Measurements from ENCODE around the gene NUP98. TPM values are rescaled to one million over a fixed set of nuclear protein-coding genes. Genes with fewer than 3 reads are reported as not detected.
"Not testable (repeated sequence)": the region's sequence is repeated elsewhere in the genome, so short reads cannot be mapped to it uniquely, and the experiment has no call there.

NUP98 gene
- total RNA-seq, 1 experiment from 2014 or later = 114 TPM

DNA sequence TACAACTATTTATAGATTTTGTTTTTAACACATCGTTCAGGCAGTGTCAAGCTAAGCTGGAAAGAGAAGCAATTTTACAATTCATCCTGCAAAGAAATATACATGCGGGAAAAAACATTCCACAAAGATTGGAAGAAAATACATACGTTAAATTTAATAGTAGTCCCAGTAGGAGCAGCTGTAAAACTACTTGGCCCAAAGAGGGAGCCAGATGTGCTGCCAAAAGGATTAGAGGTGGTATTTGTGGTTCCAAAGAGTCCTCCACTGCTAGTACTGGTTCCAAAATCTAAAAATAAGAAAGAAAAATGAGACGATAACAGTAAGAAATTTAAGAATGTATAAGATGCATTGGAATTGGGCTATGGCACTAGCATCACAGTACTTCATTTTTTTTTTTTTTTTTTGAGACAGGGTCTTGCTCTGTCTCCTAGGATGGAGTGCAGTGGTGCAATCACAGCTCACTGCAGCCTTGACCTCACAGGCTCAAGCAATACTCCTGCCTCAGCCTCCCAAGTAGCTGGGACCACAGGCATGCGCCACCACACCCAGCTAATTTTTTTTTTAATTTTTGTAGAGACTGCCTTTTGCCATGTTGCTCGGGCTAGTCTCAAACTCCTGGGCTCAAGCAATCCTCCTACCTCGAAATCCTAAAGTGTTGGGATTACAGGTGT lies 21.5 kb downstream of the NUP98 start:
- CTCF ChIA-PET = interaction anchor here (0.7 kb wide), 1 partner anchor 76 kb away, joined by 5 read pairs; no protein-coding TSS in a partner anchor
- Mint-ChIP-seq H3K27ac (ENCODE audit: unreplicated experiment) (no peak overlapping the region), H3K36me3 (ENCODE audit: insufficient read depth, unreplicated experiment) (peaks cover 91% of the 10 kb centered on the region), H3K4me3 (ENCODE audit: low read depth, unreplicated experiment) (no peak overlapping the region), H3K27me3 (ENCODE audit: unreplicated experiment) (no peaks in the 10 kb centered on the region), H3K4me1 (ENCODE audit: low read depth, unreplicated experiment) (no peaks in the 10 kb centered on the region), H3K9me3 (ENCODE audit: low read depth, unreplicated experiment) (no peaks in the 10 kb centered on the region)
- TF ChIP-seq, protein P1, sequence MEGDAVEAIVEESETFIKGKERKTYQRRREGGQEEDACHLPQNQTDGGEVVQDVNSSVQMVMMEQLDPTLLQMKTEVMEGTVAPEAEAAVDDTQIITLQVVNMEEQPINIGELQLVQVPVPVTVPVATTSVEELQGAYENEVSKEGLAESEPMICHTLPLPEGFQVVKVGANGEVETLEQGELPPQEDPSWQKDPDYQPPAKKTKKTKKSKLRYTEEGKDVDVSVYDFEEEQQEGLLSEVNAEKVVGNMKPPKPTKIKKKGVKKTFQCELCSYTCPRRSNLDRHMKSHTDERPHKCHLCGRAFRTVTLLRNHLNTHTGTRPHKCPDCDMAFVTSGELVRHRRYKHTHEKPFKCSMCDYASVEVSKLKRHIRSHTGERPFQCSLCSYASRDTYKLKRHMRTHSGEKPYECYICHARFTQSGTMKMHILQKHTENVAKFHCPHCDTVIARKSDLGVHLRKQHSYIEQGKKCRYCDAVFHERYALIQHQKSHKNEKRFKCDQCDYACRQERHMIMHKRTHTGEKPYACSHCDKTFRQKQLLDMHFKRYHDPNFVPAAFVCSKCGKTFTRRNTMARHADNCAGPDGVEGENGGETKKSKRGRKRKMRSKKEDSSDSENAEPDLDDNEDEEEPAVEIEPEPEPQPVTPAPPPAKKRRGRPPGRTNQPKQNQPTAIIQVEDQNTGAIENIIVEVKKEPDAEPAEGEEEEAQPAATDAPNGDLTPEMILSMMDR (IDR thresholded peaks at IDR 0.05; ENCODE audit: unreplicated experiment) = no peak
- no TSS peak for BruUV-seq (replicated peaks)
- intact Hi-C loops (cut with micrococcal nuclease; ENCODE audit: unreplicated experiment) = no loop called here
- DNase-seq = no peak

DNA sequence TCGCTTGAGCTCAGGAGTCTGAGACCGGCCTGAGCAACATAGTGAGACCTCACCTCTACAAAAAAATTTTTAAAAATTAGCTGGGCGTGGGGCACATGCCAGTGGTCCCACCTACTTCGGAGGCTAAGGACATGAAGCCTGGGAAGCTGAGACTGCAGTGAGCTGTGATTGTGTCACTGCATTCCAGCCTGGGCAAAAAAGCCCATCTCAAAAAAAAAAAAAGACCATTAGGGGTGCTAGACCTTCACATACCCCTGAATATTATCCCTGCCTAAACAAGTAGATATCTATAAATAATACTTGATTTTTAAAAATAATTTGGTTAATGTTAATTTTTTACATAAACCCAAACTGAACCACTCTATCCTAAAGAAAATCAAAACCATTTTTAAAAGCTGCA lies 24.2 kb downstream of the NUP98 start:
- DNase-seq = no peak
- no peak overlapping the region for H3K4me3 Mint-ChIP-seq (ENCODE audit: low read depth, unreplicated experiment)
- TF ChIP-seq, protein P1 (IDR thresholded peaks at IDR 0.05; ENCODE audit: unreplicated experiment) = no peak
- H3K4me1 Mint-ChIP-seq (ENCODE audit: low read depth, unreplicated experiment) = no peaks in the 10 kb centered on the region
- intact Hi-C loops (cut with micrococcal nuclease; ENCODE audit: unreplicated experiment) = no loop called here
- no peak overlapping the region for H3K27ac Mint-ChIP-seq (ENCODE audit: unreplicated experiment)
- H3K9me3 Mint-ChIP-seq (ENCODE audit: low read depth, unreplicated experiment) = no peaks in the 10 kb centered on the region
- BruUV-seq (replicated peaks) = no TSS peak
- H3K27me3 Mint-ChIP-seq (ENCODE audit: unreplicated experiment) = no peaks in the 10 kb centered on the region
- peaks cover 92% of the 10 kb centered on the region for H3K36me3 Mint-ChIP-seq (ENCODE audit: insufficient read depth, unreplicated experiment)
- CTCF ChIA-PET = interaction anchor here (0.7 kb wide), 1 partner anchor 36 kb away, joined by 5 read pairs; no protein-coding TSS in a partner anchor

DNA sequence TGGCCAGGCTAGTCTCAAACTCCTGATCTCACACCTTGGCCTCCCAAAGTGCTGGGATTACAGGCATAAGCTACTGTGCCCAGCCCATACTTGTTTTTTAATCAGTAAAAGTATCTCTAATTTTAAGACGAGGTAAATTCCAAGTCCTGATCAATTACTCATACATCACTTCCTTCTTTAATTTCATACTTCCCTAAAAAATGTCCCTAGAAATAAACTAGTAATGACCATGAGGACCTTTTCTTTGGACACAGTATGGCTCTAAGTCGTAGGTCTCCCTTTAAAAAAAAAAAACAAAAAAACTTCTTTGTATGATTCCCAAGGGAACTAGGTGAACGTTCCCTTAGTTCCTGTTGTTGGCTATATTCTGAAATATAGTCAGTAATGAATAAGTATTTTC lies 29.8 kb downstream of the NUP98 start:
- CTCF ChIA-PET = no interaction called here
- Mint-ChIP-seq H3K4me1 (ENCODE audit: low read depth, unreplicated experiment) (no peaks in the 10 kb centered on the region), H3K27me3 (ENCODE audit: unreplicated experiment) (no peaks in the 10 kb centered on the region), H3K9me3 (ENCODE audit: low read depth, unreplicated experiment) (no peaks in the 10 kb centered on the region), H3K4me3 (ENCODE audit: low read depth, unreplicated experiment) (no peak overlapping the region), H3K36me3 (ENCODE audit: insufficient read depth, unreplicated experiment) (peaks cover 78% of the 10 kb centered on the region), H3K27ac (ENCODE audit: unreplicated experiment) (no peak overlapping the region)
- BruUV-seq (replicated peaks) = no TSS peak
- intact Hi-C loops (cut with micrococcal nuclease; ENCODE audit: unreplicated experiment) = no loop called here
- DNase-seq = no peak
- TF ChIP-seq, protein P1 (IDR thresholded peaks at IDR 0.05; ENCODE audit: unreplicated experiment) = no peak

DNA sequence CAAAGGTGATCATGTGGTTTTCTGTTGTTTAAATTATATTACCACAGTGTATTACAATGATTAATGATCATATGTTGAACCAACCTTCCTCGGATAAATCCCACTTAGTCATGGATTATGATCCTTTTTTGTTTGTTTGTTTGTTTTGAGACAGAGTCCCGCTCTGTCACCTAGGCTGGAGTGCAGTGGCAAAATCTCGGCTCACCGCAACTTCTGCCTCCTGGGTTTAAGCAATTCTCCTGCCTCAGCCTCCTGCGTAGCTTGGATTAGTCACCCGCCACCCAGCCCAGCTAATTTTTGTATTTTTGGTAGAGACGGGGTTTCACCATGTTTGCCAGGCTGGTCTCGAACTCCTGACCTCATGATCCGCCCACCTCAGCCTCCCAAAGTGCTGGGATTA lies 30.5 kb downstream of the NUP98 start:
- H3K27me3 Mint-ChIP-seq (ENCODE audit: unreplicated experiment); DNase-seq; BruUV-seq (replicated peaks); H3K27ac Mint-ChIP-seq (ENCODE audit: unreplicated experiment); CTCF ChIA-PET; H3K4me1 Mint-ChIP-seq (ENCODE audit: low read depth, unreplicated experiment); H3K4me3 Mint-ChIP-seq (ENCODE audit: low read depth, unreplicated experiment); H3K9me3 Mint-ChIP-seq (ENCODE audit: low read depth, unreplicated experiment); intact Hi-C loops (cut with micrococcal nuclease; ENCODE audit: unreplicated experiment): not testable (repeated sequence)
- peaks cover 78% of the 10 kb centered on the region for H3K36me3 Mint-ChIP-seq (ENCODE audit: insufficient read depth, unreplicated experiment)

DNA sequence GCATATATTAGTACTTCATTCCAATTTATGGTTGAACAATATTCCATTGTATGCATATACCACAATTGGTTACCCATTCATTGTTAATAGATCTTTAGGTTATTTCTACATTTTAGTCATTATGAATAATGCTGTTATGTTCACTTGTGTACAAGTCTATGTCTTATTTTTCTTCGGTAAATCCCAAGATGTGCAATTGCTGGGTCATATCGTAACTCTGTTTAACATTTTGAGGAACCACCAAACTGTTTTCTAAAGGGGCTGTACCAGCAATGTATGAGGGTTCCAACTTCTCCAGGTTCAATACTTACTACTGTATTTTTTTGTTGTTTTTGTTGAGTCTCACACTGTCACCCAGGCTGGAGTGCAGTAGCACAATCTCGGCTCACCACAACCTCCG lies 33.1 kb downstream of the NUP98 start:
- peaks cover 72% of the 10 kb centered on the region for H3K36me3 Mint-ChIP-seq (ENCODE audit: insufficient read depth, unreplicated experiment)
- DNase-seq = no peak
- no TSS peak for BruUV-seq (replicated peaks)
- no peaks in the 10 kb centered on the region for H3K27me3 Mint-ChIP-seq (ENCODE audit: unreplicated experiment)
- intact Hi-C loops (cut with micrococcal nuclease; ENCODE audit: unreplicated experiment) = no loop called here
- no peak overlapping the region for H3K27ac Mint-ChIP-seq (ENCODE audit: unreplicated experiment)
- H3K4me3 Mint-ChIP-seq (ENCODE audit: low read depth, unreplicated experiment) = no peak overlapping the region
- H3K9me3 Mint-ChIP-seq (ENCODE audit: low read depth, unreplicated experiment) = no peaks in the 10 kb centered on the region
- no peaks in the 10 kb centered on the region for H3K4me1 Mint-ChIP-seq (ENCODE audit: low read depth, unreplicated experiment)
- CTCF ChIA-PET = no interaction called here
- TF ChIP-seq, protein P1 (IDR thresholded peaks at IDR 0.05; ENCODE audit: unreplicated experiment) = no peak
